ENCODE measurements around the gene MOGAT3.

Gene MOGAT3

GRCh38 chr7:101175664-101176063 lies 25.2 kb downstream of the MOGAT3 start:
- no peak overlapping the region for H3K27ac ChIP-seq
- no peak overlapping the region for H3K4me3 ChIP-seq (IDR thresholded peaks at IDR 0.05; ENCODE audit: insufficient read depth, low read depth, low read length)
- H4K20me1 ChIP-seq (ENCODE audit: insufficient read depth): no peaks in the 10 kb centered on the region
- no peak overlapping the region for H2AFZ ChIP-seq (ENCODE audit: low read depth)
- no peak overlapping the region for H3K4me2 ChIP-seq
- no peaks in the 10 kb centered on the region for H3K79me2 ChIP-seq (ENCODE audit: insufficient read depth, low read depth)
- H3K27me3 ChIP-seq (ENCODE audit: insufficient read depth, low read depth): peaks cover 95% of the 10 kb centered on the region
- no peak overlapping the region for H3K9ac ChIP-seq
- H3K36me3 ChIP-seq (ENCODE audit: insufficient read depth): no peaks in the 10 kb centered on the region
- H3K4me1 ChIP-seq (ENCODE audit: low read depth, poor library complexity, severe bottlenecking): no peaks in the 10 kb centered on the region
- no peak for TF ChIP-seq CTCF (conservative IDR thresholded peaks at IDR 0.05; ENCODE audit: low read depth, low read length)

- H3K79me2 ChIP-seq (ENCODE audit: insufficient read depth, low read depth): no peaks in the 10 kb centered on the region
- TF ChIP-seq CTCF (conservative IDR thresholded peaks at IDR 0.05; ENCODE audit: low read depth, low read length): no peak
- H3K27ac ChIP-seq: no peak overlapping the region
- peaks cover 97% of the 10 kb centered on the region for H3K27me3 ChIP-seq (ENCODE audit: insufficient read depth, low read depth)
- no peak overlapping the region for H3K4me2 ChIP-seq
- H2AFZ ChIP-seq (ENCODE audit: low read depth): no peak overlapping the region
- no peaks in the 10 kb centered on the region for H4K20me1 ChIP-seq (ENCODE audit: insufficient read depth)
- H3K4me1 ChIP-seq (ENCODE audit: low read depth, poor library complexity, severe bottlenecking): peaks cover 7% of the 10 kb centered on the region
- H3K36me3 ChIP-seq (ENCODE audit: insufficient read depth): no peaks in the 10 kb centered on the region
- H3K9ac ChIP-seq: no peak overlapping the region
- no peak overlapping the region for H3K4me3 ChIP-seq (IDR thresholded peaks at IDR 0.05; ENCODE audit: insufficient read depth, low read depth, low read length)
Measured at GRCh38 chr7:101174322-101174854, 26.4 kb downstream of the MOGAT3 start.

GRCh38 chr7:101173752-101174244 lies 27.0 kb downstream of the MOGAT3 start:
- peaks cover 7% of the 10 kb centered on the region for H3K4me1 ChIP-seq (ENCODE audit: low read depth, poor library complexity, severe bottlenecking)
- no peak overlapping the region for H2AFZ ChIP-seq (ENCODE audit: low read depth)
- no peak overlapping the region for H3K9ac ChIP-seq
- H3K79me2 ChIP-seq (ENCODE audit: insufficient read depth, low read depth): no peaks in the 10 kb centered on the region
- no peak for TF ChIP-seq CTCF (conservative IDR thresholded peaks at IDR 0.05; ENCODE audit: low read depth, low read length)
- no peak overlapping the region for H3K27ac ChIP-seq
- H3K27me3 ChIP-seq (ENCODE audit: insufficient read depth, low read depth): peaks cover 98% of the 10 kb centered on the region
- no peaks in the 10 kb centered on the region for H4K20me1 ChIP-seq (ENCODE audit: insufficient read depth)
- no peaks in the 10 kb centered on the region for H3K36me3 ChIP-seq (ENCODE audit: insufficient read depth)
- no peak overlapping the region for H3K4me3 ChIP-seq (IDR thresholded peaks at IDR 0.05; ENCODE audit: insufficient read depth, low read depth, low read length)
- no peak overlapping the region for H3K4me2 ChIP-seq

- Histone ChIP-seq H3K9ac (no peak overlapping the region), H4K20me1 (ENCODE audit: insufficient read depth) (no peaks in the 10 kb centered on the region), H2AFZ (ENCODE audit: low read depth) (no peak overlapping the region), H3K79me2 (ENCODE audit: insufficient read depth, low read depth) (no peaks in the 10 kb centered on the region), H3K36me3 (ENCODE audit: insufficient read depth) (no peaks in the 10 kb centered on the region), H3K4me2 (no peak overlapping the region), H3K27ac (no peak overlapping the region), H3K4me3 (IDR thresholded peaks at IDR 0.05; ENCODE audit: insufficient read depth, low read depth, low read length) (no peak overlapping the region), H3K27me3 (ENCODE audit: insufficient read depth, low read depth) (peaks cover 99% of the 10 kb centered on the region), H3K4me1 (ENCODE audit: low read depth, poor library complexity, severe bottlenecking) (peaks cover 7% of the 10 kb centered on the region)
- TF ChIP-seq CTCF (conservative IDR thresholded peaks at IDR 0.05; ENCODE audit: low read depth, low read length): no peak
Measured at GRCh38 chr7:101172854-101173751, 27.7 kb downstream of the MOGAT3 start.
